ENCODE results near the gene VDAC1.

GRCh38 chr5:133962801-133963476 lies 41.8 kb downstream of the VDAC1 start:
- TF ChIP-seq CTCF (conservative IDR thresholded peaks at IDR 0.05 in 1 of 2, IDR thresholded peaks at IDR 0.05 in 1 of 2; ENCODE audit: low read depth in 1 of 2, low read length in 2 of 2), result no peak
- TF ChIP-seq EZH2 (IDR thresholded peaks at IDR 0.05; ENCODE audit: low read length, missing control alignments), result no peak

All from fibroblast of lung (primary cell).